Memory B cell (primary cell): ENCODE measurements around the gene ACOT4.
"Not testable (repeated sequence)": the region's sequence is repeated elsewhere in the genome, so short reads cannot be mapped to it uniquely, and the experiment has no call there.

Experiments used
- ATAC-seq: fragments of 150-1000 bp; cut with Tn5 transposase; 2 replicates; pipeline ENCODE4 v1.10.0; 2021; ENCODE audit warnings: low read depth, mild to moderate bottlenecking, moderate library complexity
- DNase-seq, 2 donors: peaks; one replicate each; pipeline ENCODE4 v3.0.0; 2022; ENCODE audit warnings: low spot score in 2 of 2
- H3K27ac Mint-ChIP-seq: one replicate; pipeline ENCODE4 v1.8.0; 2022; ENCODE audit warnings: mild to moderate bottlenecking, moderate library complexity, mixed read lengths
- H3K27me3 Mint-ChIP-seq: one replicate; pipeline ENCODE4 v1.8.0; 2022; ENCODE audit warnings: mixed read lengths
- H3K36me3 Mint-ChIP-seq: one replicate; pipeline ENCODE4 v1.8.0; 2022; ENCODE audit warnings: mild to moderate bottlenecking, mixed read lengths
- H3K4me1 Mint-ChIP-seq: one replicate; pipeline ENCODE4 v1.8.0; 2022; ENCODE audit warnings: mixed read lengths
- H3K4me3 Mint-ChIP-seq: one replicate; pipeline ENCODE4 v1.8.0; 2022; ENCODE audit warnings: mild to moderate bottlenecking, moderate library complexity, mixed read lengths
- H3K9me3 Mint-ChIP-seq: one replicate; pipeline ENCODE4 v1.8.0; 2022; ENCODE audit warnings: mixed read lengths

ACOT4 gene

DNA sequence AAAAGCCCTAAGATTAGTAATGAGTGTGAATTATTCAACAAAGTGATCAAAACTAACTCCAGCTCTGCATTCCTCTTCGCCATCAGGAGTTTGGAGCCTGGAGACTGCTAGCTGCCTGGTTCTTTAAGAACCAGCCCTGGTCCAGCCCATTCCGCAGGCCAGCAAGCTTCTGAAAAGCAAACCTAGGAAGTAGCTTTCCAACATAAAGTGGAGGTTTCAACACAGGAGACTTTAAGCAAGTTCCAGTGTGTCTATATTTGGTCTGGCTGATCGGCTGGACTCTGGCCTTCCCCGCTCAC is 22.8 kb upstream of the ACOT4 start:
- not testable (repeated sequence) for ATAC-seq, H3K27me3 Mint-ChIP-seq
- peak overlapping the region; percentile 96 for H3K4me3 Mint-ChIP-seq

DNA sequence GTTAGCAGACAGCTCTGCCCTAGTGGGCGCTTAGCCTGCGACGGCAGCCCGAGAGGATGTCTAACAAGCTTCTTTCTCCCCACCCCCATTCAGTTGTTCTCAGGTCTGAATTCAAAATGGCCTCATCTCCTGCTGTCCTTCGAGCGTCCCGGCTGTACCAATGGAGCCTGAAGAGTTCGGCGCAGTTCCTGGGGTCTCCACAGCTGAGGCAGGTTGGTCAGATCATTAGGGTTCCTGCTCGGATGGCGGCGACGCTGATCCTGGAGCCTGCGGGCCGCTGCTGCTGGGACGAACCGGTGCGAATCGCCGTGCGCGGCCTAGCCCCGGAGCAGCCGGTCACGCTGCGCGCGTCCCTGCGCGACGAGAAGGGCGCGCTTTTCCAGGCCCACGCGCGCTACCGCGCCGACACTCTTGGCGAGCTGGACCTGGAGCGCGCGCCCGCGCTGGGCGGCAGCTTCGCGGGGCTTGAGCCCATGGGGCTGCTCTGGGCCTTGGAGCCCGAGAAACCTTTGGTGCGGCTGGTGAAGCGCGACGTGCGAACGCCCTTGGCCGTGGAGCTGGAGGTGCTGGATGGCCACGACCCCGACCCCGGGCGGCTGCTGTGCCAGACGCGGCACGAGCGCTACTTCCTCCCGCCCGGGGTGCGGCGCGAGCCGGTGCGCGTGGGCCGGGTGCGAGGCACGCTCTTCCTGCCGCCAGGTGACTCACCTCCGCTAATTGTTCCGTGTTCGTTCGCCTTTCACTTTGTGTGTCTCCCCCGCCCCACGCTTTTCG is 22.3 kb upstream of the ACOT4 start, which contains the start of gene ACOT2:
ACOT2 (plus strand) TSS at position 29 of the 774 bp plus-strand sequence; CDS start at position 57, 28 bp downstream.
- H3K36me3 Mint-ChIP-seq, H3K9me3 Mint-ChIP-seq, H3K27me3 Mint-ChIP-seq: not testable (repeated sequence)
- peak; percentile 59 to 61 for DNase-seq
- peak; percentile 68 for ATAC-seq
- H3K4me1 Mint-ChIP-seq: peaks cover 24% of the 10 kb centered on the region
- H3K27ac Mint-ChIP-seq: peak within 1 kb of the TSS; percentile 94
- peak within 1 kb of the TSS; percentile 96 for H3K4me3 Mint-ChIP-seq

More for the DNA sequence above, 22.8 kb upstream of the ACOT4 start:
- H3K36me3 Mint-ChIP-seq, H3K9me3 Mint-ChIP-seq: not testable (repeated sequence)
- DNase-seq: peak in 1 of 2 donors; percentile 27
- peak overlapping the region; percentile 94 for H3K27ac Mint-ChIP-seq
- H3K4me1 Mint-ChIP-seq: peaks cover 24% of the 10 kb centered on the region

DNA sequence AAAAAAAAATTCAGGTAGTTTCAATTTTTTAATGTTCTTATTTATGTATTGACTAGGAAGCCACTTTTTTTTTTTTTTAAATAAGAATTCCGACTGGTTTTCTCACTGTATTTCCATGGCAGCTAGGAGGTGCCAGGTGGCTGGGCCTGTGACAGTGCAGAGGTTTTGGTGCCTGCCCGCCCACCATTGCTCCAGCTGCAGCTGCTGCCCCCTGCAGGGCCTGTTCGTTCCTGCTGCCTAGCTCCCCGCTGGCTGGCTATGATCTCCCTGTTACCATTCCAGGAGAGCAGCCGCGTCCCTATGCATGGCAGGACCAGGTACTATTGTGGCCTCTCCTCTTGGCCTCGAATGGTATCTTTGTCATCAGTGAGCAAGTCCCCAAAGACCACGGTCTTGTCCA is 20.8 kb upstream of the ACOT4 start:
- H3K27ac Mint-ChIP-seq: peak overlapping the region; percentile 50
- H3K36me3 Mint-ChIP-seq, H3K27me3 Mint-ChIP-seq, H3K9me3 Mint-ChIP-seq: not testable (repeated sequence)
- peak; percentile 67 for ATAC-seq
- peaks cover 20% of the 10 kb centered on the region for H3K4me1 Mint-ChIP-seq
- DNase-seq: peak; percentile 64 to 67
- H3K4me3 Mint-ChIP-seq: peak overlapping the region; percentile 44

DNA sequence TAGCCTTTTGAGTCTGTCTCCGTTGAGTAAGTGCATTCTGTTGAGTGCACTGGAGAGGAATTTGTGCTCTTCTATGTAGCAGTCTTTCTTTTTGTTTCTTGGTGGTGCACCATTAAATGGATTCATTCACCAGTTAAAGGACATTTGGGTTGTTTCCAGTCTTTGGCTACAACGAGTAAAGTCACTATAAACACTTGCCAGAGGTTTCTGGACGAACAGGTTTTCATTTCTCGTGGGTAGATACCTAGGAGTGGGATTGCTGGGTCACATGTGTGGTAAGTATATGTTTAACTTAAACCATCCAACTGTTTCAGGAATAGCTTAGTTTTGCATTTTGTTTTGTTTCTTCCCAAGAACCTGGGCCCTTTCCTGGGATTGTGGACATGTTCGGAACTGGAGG is 18.6 kb upstream of the ACOT4 start:
- H3K4me1 Mint-ChIP-seq: peaks cover 15% of the 10 kb centered on the region
- H3K4me3 Mint-ChIP-seq, H3K9me3 Mint-ChIP-seq, DNase-seq, H3K27me3 Mint-ChIP-seq, ATAC-seq, H3K27ac Mint-ChIP-seq: not testable (repeated sequence)
- peaks cover 11% of the 10 kb centered on the region for H3K36me3 Mint-ChIP-seq

DNA sequence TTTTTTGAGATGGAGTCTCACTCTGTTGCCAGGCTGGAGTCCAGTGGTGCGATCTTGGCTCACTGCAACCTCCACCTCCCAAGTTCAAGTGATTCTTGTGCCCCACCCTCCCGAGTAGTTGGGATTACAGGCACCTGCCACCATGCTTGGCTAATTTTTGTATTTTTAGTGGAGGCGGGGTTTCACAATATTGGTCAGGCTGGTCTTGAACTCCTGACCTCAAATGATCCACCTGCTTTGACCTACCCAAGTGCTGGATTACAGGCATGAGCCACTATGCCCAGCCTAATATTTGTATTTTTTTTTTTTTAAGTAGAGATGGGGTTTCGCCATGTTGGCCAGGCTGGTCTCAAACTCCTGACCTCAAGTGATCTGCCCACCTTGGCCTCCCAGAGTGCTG is 17.9 kb upstream of the ACOT4 start:
- H3K4me1 Mint-ChIP-seq, DNase-seq, H3K27me3 Mint-ChIP-seq, H3K4me3 Mint-ChIP-seq, H3K9me3 Mint-ChIP-seq, ATAC-seq, H3K27ac Mint-ChIP-seq: not testable (repeated sequence)
- peaks cover 11% of the 10 kb centered on the region for H3K36me3 Mint-ChIP-seq

DNA sequence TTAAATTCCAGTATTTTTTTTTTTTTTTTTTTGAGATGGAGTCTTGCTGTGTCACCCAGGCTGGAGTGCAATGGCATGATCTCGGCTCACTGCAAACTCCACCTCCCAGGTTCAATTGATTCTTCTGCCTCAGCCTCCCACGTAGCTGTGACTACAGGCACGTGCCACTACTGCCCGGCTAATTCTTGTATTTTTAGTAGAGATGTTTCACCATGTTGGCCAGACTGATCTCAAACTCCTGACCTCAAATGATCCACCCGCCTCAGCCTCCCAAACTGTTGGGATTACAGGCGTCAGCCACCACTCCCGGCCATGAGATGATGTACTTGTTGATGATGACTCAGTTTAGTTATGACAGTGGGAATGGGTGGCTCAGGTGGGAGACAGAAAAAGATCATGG is 17.4 kb upstream of the ACOT4 start:
- not testable (repeated sequence) for ATAC-seq, H3K4me1 Mint-ChIP-seq, H3K9me3 Mint-ChIP-seq, H3K27ac Mint-ChIP-seq, DNase-seq, H3K27me3 Mint-ChIP-seq, H3K4me3 Mint-ChIP-seq
- H3K36me3 Mint-ChIP-seq: peaks cover 11% of the 10 kb centered on the region

DNA sequence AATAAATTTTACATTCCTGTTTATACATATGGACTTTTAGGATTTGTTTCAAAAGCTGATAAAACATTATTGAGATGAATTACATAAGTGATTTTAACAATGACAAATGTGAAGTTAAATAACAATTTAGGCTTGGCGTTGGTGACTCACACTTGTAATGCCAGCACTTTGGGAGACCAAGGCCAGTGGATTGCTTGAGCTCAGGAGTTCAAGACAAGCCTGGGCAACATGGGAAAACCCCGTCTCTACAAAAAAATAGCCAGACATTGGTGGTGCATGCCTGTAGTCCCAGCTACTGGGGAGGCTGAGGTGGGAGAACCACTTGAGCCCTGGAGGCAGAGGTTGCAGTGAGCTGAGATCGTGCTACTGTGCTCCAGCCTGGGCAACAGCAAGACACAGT is 15.3 kb upstream of the ACOT4 start:
- no peak for ATAC-seq
- Mint-ChIP-seq H3K27me3 (no peaks in the 10 kb centered on the region), H3K9me3 (no peaks in the 10 kb centered on the region), H3K4me1 (no peaks in the 10 kb centered on the region), H3K4me3 (no peak overlapping the region), H3K36me3 (peaks cover 21% of the 10 kb centered on the region), H3K27ac (no peak overlapping the region)
- no peak for DNase-seq

DNA sequence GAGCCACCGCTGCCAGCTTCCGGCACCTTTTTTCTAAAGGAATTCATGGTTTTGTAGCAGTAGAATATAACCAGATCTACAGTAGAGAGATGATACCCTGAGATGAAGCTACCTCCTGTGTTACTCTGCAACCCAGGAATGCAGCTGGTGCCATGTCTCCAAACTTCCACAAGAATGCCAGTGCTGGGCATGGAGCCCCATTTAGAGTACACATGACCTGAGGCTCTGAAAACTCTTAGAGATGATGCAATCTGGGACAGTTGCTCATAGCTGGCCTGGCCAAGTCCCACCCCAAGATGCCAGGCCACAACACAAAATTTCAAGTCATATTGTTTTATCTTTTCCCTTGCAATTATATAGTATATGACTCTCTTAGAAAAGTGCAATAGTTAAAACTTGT is 14.5 kb upstream of the ACOT4 start:
- not testable (repeated sequence) for DNase-seq, ATAC-seq, H3K4me3 Mint-ChIP-seq, H3K27me3 Mint-ChIP-seq, H3K9me3 Mint-ChIP-seq, H3K4me1 Mint-ChIP-seq, H3K27ac Mint-ChIP-seq
- peaks cover 21% of the 10 kb centered on the region for H3K36me3 Mint-ChIP-seq

DNA sequence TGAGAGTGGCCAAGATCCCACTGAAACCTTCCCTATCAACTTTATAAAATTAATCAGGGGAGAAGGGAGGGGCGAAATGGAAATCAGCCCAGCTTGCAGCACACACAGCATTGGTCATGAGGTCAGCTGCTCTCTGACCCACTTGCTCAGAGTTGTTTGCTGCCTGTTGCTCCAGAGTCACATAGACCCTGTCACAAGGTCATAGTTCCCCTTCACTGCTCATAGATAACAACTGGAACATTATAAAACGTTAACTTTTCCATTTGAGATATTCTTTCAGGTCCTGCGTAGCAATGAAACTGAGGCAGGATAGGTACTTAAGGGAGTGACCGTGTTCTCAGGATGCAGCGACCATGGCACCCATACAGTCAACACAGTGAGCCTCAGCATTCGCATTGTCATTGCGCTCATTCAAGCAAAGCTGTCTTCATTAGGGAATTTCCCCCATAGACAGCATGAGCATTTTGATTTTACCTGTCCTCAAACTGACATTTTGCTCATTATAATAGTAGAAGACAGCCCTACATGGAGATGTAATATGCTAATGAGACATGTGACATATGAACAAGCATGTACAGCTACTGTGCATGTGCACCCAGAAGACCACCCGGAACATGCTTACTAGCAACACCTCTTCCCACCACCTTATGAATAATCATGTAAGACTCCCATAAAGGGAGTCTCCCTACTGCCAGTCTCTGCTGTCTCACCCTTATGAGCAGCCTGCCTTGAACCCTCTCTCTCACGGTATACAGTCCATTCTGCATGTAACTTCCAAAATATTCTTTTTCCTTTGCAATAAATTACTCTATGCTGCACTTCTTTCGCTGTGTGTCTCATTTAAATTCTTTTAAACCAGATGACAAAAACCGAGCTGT is 9.3 kb upstream of the ACOT4 start:
- peak; percentile 93 for ATAC-seq
- not testable (repeated sequence) for H3K4me1 Mint-ChIP-seq, DNase-seq, H3K4me3 Mint-ChIP-seq, H3K27me3 Mint-ChIP-seq, H3K9me3 Mint-ChIP-seq
- Mint-ChIP-seq H3K27ac (peak overlapping the region; percentile 46), H3K36me3 (peaks cover 15% of the 10 kb centered on the region)

DNA sequence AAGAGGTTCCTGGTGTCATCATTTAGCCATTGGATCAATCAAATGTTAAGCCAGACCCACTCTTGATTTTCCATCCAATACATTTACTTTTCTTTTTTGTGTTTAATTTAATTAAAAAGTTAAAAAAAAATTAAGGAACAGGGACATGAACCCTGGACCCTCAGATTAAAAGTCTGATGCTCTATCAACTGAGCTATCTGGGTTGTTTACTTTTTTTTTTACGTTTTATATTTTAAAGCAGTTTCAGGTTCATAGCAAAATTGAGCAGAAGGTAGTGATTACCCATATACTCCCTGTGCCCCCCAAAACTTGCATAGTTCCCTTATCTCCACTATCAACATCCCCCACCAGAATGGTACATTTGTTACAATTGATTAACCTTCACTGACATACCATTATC is 3.0 kb upstream of the ACOT4 start:
- Mint-ChIP-seq H3K4me1 (peaks cover 4% of the 10 kb centered on the region), H3K36me3 (no peaks in the 10 kb centered on the region), H3K27me3 (no peaks in the 10 kb centered on the region), H3K4me3 (no peak overlapping the region), H3K27ac (no peak overlapping the region), H3K9me3 (no peaks in the 10 kb centered on the region)
- ATAC-seq (no peak), DNase-seq (no peak)

DNA sequence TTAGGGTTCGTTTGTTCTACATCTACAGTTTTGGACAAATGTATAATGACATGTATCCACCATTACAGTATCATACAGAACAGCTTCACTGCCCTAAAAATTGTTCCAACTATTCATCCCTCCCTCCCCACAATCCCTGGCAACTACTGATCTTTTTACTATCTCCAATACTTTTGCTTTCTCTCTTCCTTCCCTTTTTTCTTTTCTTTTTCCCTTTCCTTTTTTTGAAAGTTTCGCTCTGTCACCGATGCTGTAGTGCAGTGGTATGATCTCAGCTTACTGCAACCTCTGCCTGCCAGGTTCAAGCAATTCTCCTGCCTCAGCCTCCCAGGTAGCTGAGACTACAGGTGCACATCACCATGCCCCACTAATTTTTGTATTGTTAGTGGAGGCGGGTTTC is 2.6 kb upstream of the ACOT4 start:
- Mint-ChIP-seq H3K4me3 (no peak overlapping the region), H3K9me3 (no peaks in the 10 kb centered on the region), H3K4me1 (peaks cover 4% of the 10 kb centered on the region), H3K27ac (no peak overlapping the region), H3K27me3 (no peaks in the 10 kb centered on the region), H3K36me3 (no peaks in the 10 kb centered on the region)
- DNase-seq (no peak), ATAC-seq (no peak)

DNA sequence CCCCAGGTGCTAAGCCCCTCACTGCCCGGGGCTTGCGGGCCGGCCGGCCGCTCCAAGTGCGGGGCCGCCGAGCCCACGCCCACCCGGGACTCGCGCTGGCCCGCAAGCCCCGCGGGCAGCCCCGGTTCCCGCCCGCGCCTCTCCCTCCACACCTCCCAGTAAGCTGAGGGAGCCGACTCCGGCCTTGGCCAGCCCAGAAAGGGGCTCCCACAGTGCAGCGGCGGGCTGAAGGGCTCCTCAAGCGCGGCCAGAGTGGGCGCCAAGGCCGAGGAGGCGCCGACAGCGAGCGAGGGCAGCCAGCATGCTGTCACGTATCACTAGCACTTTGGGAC is 1.0 kb upstream of the ACOT4 start:
- not testable (repeated sequence) for H3K27me3 Mint-ChIP-seq, DNase-seq, H3K9me3 Mint-ChIP-seq, H3K4me1 Mint-ChIP-seq, H3K27ac Mint-ChIP-seq, H3K36me3 Mint-ChIP-seq, ATAC-seq
- peak overlapping the region; percentile 87 for H3K4me3 Mint-ChIP-seq

DNA sequence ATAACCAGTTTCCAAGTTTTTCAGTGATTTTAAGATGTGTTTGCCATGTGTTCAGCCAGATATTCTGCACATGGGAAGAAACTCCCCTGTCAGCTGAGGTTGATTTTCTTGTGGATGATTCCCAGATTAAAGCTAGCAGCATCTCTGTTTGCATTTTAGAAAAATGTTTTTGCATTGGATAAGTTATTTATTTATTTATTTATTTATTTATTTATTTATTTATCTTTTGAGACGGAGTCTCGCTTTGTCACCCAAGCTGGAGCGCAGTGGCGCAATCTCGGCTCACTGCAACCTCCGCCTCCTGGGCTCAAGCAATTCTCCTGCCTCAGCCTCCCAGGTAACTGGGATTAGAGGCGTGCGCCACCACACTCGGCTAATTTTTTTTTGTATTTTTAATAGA is 2.8 kb downstream of the ACOT4 start:
- peaks cover 1% of the 10 kb centered on the region for H3K36me3 Mint-ChIP-seq
- ATAC-seq: no peak
- H3K4me3 Mint-ChIP-seq: no peak overlapping the region
- H3K27me3 Mint-ChIP-seq: no peaks in the 10 kb centered on the region
- no peaks in the 10 kb centered on the region for H3K9me3 Mint-ChIP-seq
- no peak overlapping the region for H3K27ac Mint-ChIP-seq
- peaks cover 4% of the 10 kb centered on the region for H3K4me1 Mint-ChIP-seq
- DNase-seq: no peak

DNA sequence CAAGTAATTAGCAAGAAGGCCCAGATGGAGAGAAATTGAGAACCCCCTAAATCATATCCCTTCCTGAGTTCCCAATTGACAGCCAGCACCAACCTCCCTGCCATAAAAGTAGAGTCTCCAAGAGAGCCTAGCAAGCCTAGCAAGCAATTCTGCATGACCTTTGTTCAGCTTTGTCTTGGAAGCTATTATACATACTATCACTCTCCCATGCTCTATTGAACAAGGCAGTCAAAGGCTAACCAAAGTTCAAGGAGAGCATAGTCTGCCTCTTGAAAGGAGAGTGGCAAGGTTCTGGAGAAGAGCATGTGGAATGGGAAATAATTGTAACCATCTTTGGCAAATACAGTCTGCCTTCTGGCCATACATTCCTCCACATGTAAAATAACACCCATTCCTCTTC is 7.8 kb downstream of the ACOT4 start:
- Mint-ChIP-seq H3K36me3 (peaks cover 1% of the 10 kb centered on the region), H3K4me3 (no peak overlapping the region), H3K27me3 (no peaks in the 10 kb centered on the region), H3K9me3 (no peaks in the 10 kb centered on the region), H3K4me1 (no peaks in the 10 kb centered on the region), H3K27ac (no peak overlapping the region)
- DNase-seq (no peak), ATAC-seq (no peak)
